Liver (tissue), 9 donors: ENCODE measurements around the gene TMEM63C. TPM values are rescaled to one million over a fixed set of nuclear protein-coding genes. Genes with fewer than 3 reads are reported as not detected.

Source experiments
- DNase-seq: peaks from one replicate; pipeline ENCODE4 v3.0.0-alpha.2; 2017; ENCODE audit warnings: low spot score
- H3K27ac ChIP-seq, 2 donors: one replicate each; pipeline ENCODE4 v1.7.0; 2013; ENCODE audit warnings: inconsistent platforms in 2 of 2, low read length in 2 of 2, control low read depth in 1 of 2, low read depth in 1 of 2, mild to moderate bottlenecking in 1 of 2
- H3K27me3 ChIP-seq, 4 donors: one replicate each; pipeline versions ENCODE4 v1.6.1 to v1.7.0; 2013; ENCODE audit warnings: low read length in 3 of 4, inconsistent platforms in 1 of 4, mild to moderate bottlenecking in 1 of 4, moderate library complexity in 1 of 4; ENCODE audit not compliant: control insufficient read depth in 4 of 4, insufficient read depth in 4 of 4
- H3K36me3 ChIP-seq, 4 donors: one replicate each; pipeline versions ENCODE4 v1.6.1 to v1.7.0; 2013; ENCODE audit warnings: low read length in 3 of 4, mild to moderate bottlenecking in 3 of 4, low read depth in 1 of 4, moderate library complexity in 1 of 4; ENCODE audit not compliant: control insufficient read depth in 4 of 4, insufficient read depth in 3 of 4
- H3K4me1 ChIP-seq, 4 donors: one replicate each; pipeline versions ENCODE4 v1.6.1 to v1.7.0; 2013; ENCODE audit warnings: low read length in 3 of 4, mild to moderate bottlenecking in 3 of 4, moderate library complexity in 1 of 4; ENCODE audit not compliant: control insufficient read depth in 4 of 4, insufficient read depth in 4 of 4
- H3K4me3 ChIP-seq, 3 donors: one replicate each; pipeline versions ENCODE4 v1.6.1 to v1.7.0; 2013; ENCODE audit warnings: low read length in 3 of 3, control low read depth in 1 of 3, low read depth in 1 of 3, mild to moderate bottlenecking in 1 of 3
- H3K9ac ChIP-seq, 2 donors: one replicate each; pipeline ENCODE4 v1.7.0; 2013; ENCODE audit warnings: low read length in 2 of 2, mild to moderate bottlenecking in 2 of 2, moderate library complexity in 2 of 2, control low read depth in 1 of 2, low read depth in 1 of 2
- H3K9me3 ChIP-seq, 4 donors: one replicate each; pipeline versions ENCODE4 v1.6.1 to v1.7.0; 2013; ENCODE audit warnings: low read length in 3 of 4; ENCODE audit not compliant: control insufficient read depth in 4 of 4
- EGR1 ChIP-seq, 2 donors: IDR thresholded peaks; 2 replicates each; pipeline ENCODE4 v1.6.1; 2016 to 2018; ENCODE audit warnings: antibody characterized with exemption in 2 of 2, low read depth in 2 of 2
- FOXA1 ChIP-seq: IDR thresholded peaks from 2 replicates; pipeline ENCODE4 v1.6.1; 2016; ENCODE audit warnings: antibody characterized with exemption
- FOXA2 ChIP-seq: IDR thresholded peaks from 2 replicates; pipeline ENCODE4 v1.6.1; 2016; ENCODE audit warnings: antibody characterized with exemption
- GABPA ChIP-seq, 2 donors: IDR thresholded peaks in 1 of 2; conservative IDR thresholded peaks in 1 of 2; 2 replicates each; pipeline ENCODE4 v1.6.1; 2016; ENCODE audit warnings: antibody characterized with exemption in 2 of 2, mild to moderate bottlenecking in 1 of 2, moderate library complexity in 1 of 2
- HNF4A ChIP-seq, 2 donors: conservative IDR thresholded peaks; 2 replicates each; pipeline ENCODE4 v1.6.1; 2016; ENCODE audit warnings: antibody characterized with exemption in 2 of 2, mild to moderate bottlenecking in 2 of 2
- HNF4G ChIP-seq: IDR thresholded peaks from 2 replicates; pipeline ENCODE4 v1.6.1; 2016; ENCODE audit warnings: antibody characterized with exemption
- JUND ChIP-seq, 2 donors: IDR thresholded peaks; 2 replicates each; pipeline ENCODE4 v1.6.1; 2016; ENCODE audit warnings: antibody characterized with exemption in 2 of 2
- NR2F2 ChIP-seq: IDR thresholded peaks from 2 replicates; pipeline ENCODE4 v1.6.1; 2016; ENCODE audit warnings: antibody characterized with exemption
- RAD21 ChIP-seq, 2 donors: IDR thresholded peaks; 2 replicates each; pipeline ENCODE4 v1.6.1; 2016; ENCODE audit warnings: antibody characterized with exemption in 2 of 2, mild to moderate bottlenecking in 2 of 2
- RXRA ChIP-seq, 2 donors: IDR thresholded peaks; 2 replicates each; pipeline ENCODE4 v1.6.1; 2017 to 2018; ENCODE audit warnings: antibody characterized with exemption in 2 of 2, mild to moderate bottlenecking in 1 of 2
- SP1 ChIP-seq: IDR thresholded peaks from 2 replicates; pipeline ENCODE4 v1.6.1; 2018; ENCODE audit warnings: antibody characterized with exemption, mild to moderate bottlenecking
- TAF1 ChIP-seq: conservative IDR thresholded peaks from 2 replicates; pipeline ENCODE4 v1.6.1; 2016; ENCODE audit warnings: antibody characterized with exemption, mild to moderate bottlenecking
- YY1 ChIP-seq: IDR thresholded peaks from 2 replicates; pipeline ENCODE4 v1.6.1; 2016; ENCODE audit warnings: antibody characterized with exemption, mild to moderate bottlenecking
- WGBS: extraction: QIAGEN DNeasy Blood & Tissue Kit; methylation state at CpG from one replicate; pipeline ENCODE4 v1.1.7; 2013; 5-methylcytosine and 5-hydroxymethylcytosine counted together
- polyA plus RNA-seq, 2 donors: library from polyadenylated mRNA; stranded (reverse) in 1 of 2; unstranded in 1 of 2; fragments of 200-250 nt in 1 of 2; fragments of >200 nt in 1 of 2; fragmentation: Nextera tagmentation in 1 of 2; extraction: Ambion mirVana in 1 of 2; gene quantifications; one replicate each; pipeline versions ENCODE4 v1.2.1 to v1.2.3, GENCODE V29; 2013 to 2015
- total RNA-seq, 2 donors: library from RNA; depleted of rRNA; stranded (reverse); fragments of >200 nt; gene quantifications; one replicate each; pipeline ENCODE4 v1.2.3, GENCODE V29; 2014
- TF ChIP-seq, protein P1 (sequence below): IDR thresholded peaks from 2 replicates; pipeline ENCODE4 v1.6.1; 2016; ENCODE audit warnings: antibody characterized with exemption
- TF ChIP-seq, protein P2 (sequence below): IDR thresholded peaks from 2 replicates; pipeline ENCODE4 v1.6.1; 2016; ENCODE audit warnings: antibody characterized with exemption
- TF ChIP-seq, protein P3 (sequence below): IDR thresholded peaks from 2 replicates; pipeline ENCODE4 v1.6.1; 2016; ENCODE audit warnings: antibody characterized with exemption, mild to moderate bottlenecking
- TF ChIP-seq, protein P4 (sequence below): fragments of 150-350 bp; IDR thresholded peaks from 2 replicates; pipeline ENCODE4 v1.5.1; 2017; ENCODE audit warnings: improper control_type of control experiment, low read depth, low read length; ENCODE audit not compliant: missing input control
- TF ChIP-seq, protein P5 (sequence below): IDR thresholded peaks from 2 replicates; pipeline ENCODE4 v1.6.1; 2016; ENCODE audit warnings: antibody characterized with exemption
- donor health status: healthy.
- donor health status: healthy.
- donor health status: healthy.
- donor health status: healthy.
- donor health status: healthy.

TMEM63C gene
- total and polyA plus RNA-seq, 4 donors: 0.13 to 1.6 (median 0.25) TPM; not detected in 1

DNA sequence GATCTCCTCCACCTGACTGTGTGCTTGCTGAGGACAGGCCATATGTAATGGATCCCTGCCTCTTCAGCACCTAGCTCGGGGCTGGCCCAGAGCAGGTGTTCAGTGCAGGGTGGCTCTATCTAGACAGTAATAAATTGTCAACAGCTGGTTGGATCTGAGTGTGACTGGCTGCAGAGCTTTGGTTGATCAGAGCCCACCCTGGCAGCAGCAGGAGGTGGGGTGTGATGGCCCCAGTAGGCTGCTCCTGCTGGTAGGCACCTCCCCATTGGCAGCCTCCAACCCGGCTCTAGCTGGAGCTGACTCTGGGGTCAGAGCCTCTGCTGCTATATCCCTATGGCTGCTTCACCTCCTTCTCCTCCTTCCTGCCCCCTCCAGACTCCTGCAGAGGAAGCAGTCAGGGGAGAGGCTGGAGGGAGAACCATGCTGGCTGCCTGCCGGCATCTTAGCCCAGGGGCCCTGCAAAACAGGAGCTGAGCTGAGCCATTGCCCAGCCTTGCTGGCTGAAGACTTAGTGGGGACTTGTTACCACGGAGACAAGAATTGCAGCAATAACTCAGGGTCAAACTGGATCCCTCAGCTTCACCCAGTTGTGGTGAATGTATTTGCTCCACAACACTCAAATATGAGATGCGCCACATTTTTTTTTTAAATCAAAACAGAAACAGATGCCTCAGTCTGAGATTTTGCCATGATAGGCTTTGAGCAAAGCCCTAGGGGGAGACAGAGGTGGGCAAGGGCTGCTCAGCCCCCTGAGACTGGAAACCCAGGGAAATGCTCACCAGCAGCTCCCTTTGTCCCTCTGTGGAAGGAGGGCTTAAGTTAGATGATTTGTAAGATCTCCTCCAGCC is 22.2 kb downstream of the TMEM63C start:
- no peak for DNase-seq
- no peak overlapping the region for H3K27ac ChIP-seq
- TF ChIP-seq YY1 (no peak), FOXA1 (no peak), HNF4A (conservative IDR thresholded peaks at IDR 0.05) (no peak), SP1 (no peak), HNF4G (no peak), NR2F2 (no peak), JUND (IDR thresholded peaks at IDR 0.05) (no peak), GABPA (IDR thresholded peaks at IDR 0.05 in 1 of 2, conservative IDR thresholded peaks at IDR 0.05 in 1 of 2) (no peak), FOXA2 (no peak), TAF1 (no peak), RAD21 (IDR thresholded peaks at IDR 0.05) (no peak), RXRA (IDR thresholded peaks at IDR 0.05) (no peak), EGR1 (IDR thresholded peaks at IDR 0.05; ENCODE audit: low read depth in 2 of 2) (no peak)
- TF ChIP-seq, protein P1, sequence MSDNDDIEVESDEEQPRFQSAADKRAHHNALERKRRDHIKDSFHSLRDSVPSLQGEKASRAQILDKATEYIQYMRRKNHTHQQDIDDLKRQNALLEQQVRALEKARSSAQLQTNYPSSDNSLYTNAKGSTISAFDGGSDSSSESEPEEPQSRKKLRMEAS: no peak
- TF ChIP-seq, protein P2, sequence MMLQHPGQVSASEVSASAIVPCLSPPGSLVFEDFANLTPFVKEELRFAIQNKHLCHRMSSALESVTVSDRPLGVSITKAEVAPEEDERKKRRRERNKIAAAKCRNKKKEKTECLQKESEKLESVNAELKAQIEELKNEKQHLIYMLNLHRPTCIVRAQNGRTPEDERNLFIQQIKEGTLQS: no peak
- TF ChIP-seq, protein P3, sequence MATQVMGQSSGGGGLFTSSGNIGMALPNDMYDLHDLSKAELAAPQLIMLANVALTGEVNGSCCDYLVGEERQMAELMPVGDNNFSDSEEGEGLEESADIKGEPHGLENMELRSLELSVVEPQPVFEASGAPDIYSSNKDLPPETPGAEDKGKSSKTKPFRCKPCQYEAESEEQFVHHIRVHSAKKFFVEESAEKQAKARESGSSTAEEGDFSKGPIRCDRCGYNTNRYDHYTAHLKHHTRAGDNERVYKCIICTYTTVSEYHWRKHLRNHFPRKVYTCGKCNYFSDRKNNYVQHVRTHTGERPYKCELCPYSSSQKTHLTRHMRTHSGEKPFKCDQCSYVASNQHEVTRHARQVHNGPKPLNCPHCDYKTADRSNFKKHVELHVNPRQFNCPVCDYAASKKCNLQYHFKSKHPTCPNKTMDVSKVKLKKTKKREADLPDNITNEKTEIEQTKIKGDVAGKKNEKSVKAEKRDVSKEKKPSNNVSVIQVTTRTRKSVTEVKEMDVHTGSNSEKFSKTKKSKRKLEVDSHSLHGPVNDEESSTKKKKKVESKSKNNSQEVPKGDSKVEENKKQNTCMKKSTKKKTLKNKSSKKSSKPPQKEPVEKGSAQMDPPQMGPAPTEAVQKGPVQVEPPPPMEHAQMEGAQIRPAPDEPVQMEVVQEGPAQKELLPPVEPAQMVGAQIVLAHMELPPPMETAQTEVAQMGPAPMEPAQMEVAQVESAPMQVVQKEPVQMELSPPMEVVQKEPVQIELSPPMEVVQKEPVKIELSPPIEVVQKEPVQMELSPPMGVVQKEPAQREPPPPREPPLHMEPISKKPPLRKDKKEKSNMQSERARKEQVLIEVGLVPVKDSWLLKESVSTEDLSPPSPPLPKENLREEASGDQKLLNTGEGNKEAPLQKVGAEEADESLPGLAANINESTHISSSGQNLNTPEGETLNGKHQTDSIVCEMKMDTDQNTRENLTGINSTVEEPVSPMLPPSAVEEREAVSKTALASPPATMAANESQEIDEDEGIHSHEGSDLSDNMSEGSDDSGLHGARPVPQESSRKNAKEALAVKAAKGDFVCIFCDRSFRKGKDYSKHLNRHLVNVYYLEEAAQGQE: no peak
- TF ChIP-seq, protein P4, sequence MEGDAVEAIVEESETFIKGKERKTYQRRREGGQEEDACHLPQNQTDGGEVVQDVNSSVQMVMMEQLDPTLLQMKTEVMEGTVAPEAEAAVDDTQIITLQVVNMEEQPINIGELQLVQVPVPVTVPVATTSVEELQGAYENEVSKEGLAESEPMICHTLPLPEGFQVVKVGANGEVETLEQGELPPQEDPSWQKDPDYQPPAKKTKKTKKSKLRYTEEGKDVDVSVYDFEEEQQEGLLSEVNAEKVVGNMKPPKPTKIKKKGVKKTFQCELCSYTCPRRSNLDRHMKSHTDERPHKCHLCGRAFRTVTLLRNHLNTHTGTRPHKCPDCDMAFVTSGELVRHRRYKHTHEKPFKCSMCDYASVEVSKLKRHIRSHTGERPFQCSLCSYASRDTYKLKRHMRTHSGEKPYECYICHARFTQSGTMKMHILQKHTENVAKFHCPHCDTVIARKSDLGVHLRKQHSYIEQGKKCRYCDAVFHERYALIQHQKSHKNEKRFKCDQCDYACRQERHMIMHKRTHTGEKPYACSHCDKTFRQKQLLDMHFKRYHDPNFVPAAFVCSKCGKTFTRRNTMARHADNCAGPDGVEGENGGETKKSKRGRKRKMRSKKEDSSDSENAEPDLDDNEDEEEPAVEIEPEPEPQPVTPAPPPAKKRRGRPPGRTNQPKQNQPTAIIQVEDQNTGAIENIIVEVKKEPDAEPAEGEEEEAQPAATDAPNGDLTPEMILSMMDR: no peak
- TF ChIP-seq, protein P5, sequence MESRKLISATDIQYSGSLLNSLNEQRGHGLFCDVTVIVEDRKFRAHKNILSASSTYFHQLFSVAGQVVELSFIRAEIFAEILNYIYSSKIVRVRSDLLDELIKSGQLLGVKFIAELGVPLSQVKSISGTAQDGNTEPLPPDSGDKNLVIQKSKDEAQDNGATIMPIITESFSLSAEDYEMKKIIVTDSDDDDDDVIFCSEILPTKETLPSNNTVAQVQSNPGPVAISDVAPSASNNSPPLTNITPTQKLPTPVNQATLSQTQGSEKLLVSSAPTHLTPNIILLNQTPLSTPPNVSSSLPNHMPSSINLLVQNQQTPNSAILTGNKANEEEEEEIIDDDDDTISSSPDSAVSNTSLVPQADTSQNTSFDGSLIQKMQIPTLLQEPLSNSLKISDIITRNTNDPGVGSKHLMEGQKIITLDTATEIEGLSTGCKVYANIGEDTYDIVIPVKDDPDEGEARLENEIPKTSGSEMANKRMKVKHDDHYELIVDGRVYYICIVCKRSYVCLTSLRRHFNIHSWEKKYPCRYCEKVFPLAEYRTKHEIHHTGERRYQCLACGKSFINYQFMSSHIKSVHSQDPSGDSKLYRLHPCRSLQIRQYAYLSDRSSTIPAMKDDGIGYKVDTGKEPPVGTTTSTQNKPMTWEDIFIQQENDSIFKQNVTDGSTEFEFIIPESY: no peak

More for the DNA sequence above, 22.2 kb downstream of the TMEM63C start:
- Histone ChIP-seq H3K36me3 (no peaks in the 10 kb centered on the region), H3K9ac (no peak overlapping the region), H3K27me3 (peaks cover 0 to 7% (median 1%) of the 10 kb centered on the region in 4 donors), H3K4me1 (no peaks in the 10 kb centered on the region), H3K9me3 (no peaks in the 10 kb centered on the region), H3K4me3 (no peak overlapping the region)
- WGBS: 50% methylated on average over 5 of the region's 5 CpGs
